IMR-90 (cell line): ENCODE data around the gene PPP2R2D.

Source experiments
- CEBPB ChIP-seq: IDR thresholded peaks from 2 replicates; pipeline ENCODE4 v1.6.1; 2012; ENCODE audit warnings: low read depth, low read length, improper control_type of control experiment
- CTCF ChIP-seq: conservative IDR thresholded peaks from 2 replicates; pipeline ENCODE4 v1.5.1; 2012; ENCODE audit warnings: mild to moderate bottlenecking, low read depth, low read length, improper control_type of control experiment
- RAD21 ChIP-seq: IDR thresholded peaks from 2 replicates; pipeline ENCODE4 v1.6.1; 2012; ENCODE audit warnings: low read length, improper control_type of control experiment
- SMC3 ChIP-seq: fragments of 150-350 bp; IDR thresholded peaks from 2 replicates; pipeline ENCODE4 v1.6.1; 2016; ENCODE audit warnings: low read depth, mild to moderate bottlenecking, antibody characterized with exemption, low read length, moderate library complexity
- USF2 ChIP-seq: fragments of 150-350 bp; IDR thresholded peaks from 2 replicates; pipeline ENCODE4 v1.6.1; 2017; ENCODE audit warnings: mild to moderate bottlenecking, antibody characterized with exemption, low read length, low read depth

GRCh38 chr10:131921184-131921583 is 20.4 kb downstream of the PPP2R2D start:
- TF ChIP-seq USF2 = no peak
- TF ChIP-seq CTCF = no peak
- no peak for TF ChIP-seq SMC3
- no peak for TF ChIP-seq CEBPB
- TF ChIP-seq RAD21 = no peak
